GM06990 (cell line): ENCODE measurements around the gene ROBO4.
A peak's percentile ranks its signal among the peaks of the same experiment; 100 is the strongest.

ENCODE experiments used
- DNase-seq: peaks from one replicate; pipeline ENCODE4 v3.0.0-alpha.2; 2011; ENCODE audit not compliant: insufficient read length; ENCODE audit errors: extremely low read depth
- H3K27me3 ChIP-seq: replicated peaks from 2 replicates; pipeline ENCODE4 v1.6.0; 2011; ENCODE audit warnings: low read length; ENCODE audit not compliant: control insufficient read depth, insufficient read depth
- H3K36me3 ChIP-seq: 2 replicates; pipeline ENCODE4 v1.5.1; 2011; ENCODE audit warnings: low read length; ENCODE audit not compliant: control insufficient read depth, insufficient read depth
- H3K4me3 ChIP-seq: replicated peaks from 2 replicates; pipeline ENCODE4 v1.5.1; 2011; ENCODE audit warnings: low read depth, mild to moderate bottlenecking, control low read depth, low read length
- TF ChIP-seq, protein P1 (sequence below): IDR thresholded peaks from 2 replicates; pipeline ENCODE4 v1.5.1; 2011; ENCODE audit warnings: low read length, control low read depth, mild to moderate bottlenecking, inconsistent platforms; ENCODE audit not compliant: insufficient read depth, poor library complexity, severe bottlenecking

ROBO4 gene

DNA sequence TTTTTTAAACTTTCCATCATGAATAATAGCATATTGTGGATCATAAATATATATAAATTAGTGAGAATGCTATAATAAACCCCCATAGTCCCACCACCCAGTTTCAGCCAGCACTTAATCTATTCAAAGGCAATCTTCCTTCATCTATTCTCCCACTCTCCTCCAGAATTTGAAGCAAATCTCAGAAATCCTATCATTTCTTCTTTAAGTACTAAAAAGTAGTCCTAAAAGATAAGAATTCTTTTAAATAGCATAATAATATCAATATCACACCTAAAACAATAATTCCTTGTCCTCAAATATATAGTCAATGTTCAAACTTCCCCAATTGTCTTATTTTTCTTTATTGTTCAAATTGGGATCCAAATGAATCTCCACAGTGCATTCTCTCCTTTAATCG lies 57.0 kb downstream of the ROBO4 start:
- TF ChIP-seq, protein P1, sequence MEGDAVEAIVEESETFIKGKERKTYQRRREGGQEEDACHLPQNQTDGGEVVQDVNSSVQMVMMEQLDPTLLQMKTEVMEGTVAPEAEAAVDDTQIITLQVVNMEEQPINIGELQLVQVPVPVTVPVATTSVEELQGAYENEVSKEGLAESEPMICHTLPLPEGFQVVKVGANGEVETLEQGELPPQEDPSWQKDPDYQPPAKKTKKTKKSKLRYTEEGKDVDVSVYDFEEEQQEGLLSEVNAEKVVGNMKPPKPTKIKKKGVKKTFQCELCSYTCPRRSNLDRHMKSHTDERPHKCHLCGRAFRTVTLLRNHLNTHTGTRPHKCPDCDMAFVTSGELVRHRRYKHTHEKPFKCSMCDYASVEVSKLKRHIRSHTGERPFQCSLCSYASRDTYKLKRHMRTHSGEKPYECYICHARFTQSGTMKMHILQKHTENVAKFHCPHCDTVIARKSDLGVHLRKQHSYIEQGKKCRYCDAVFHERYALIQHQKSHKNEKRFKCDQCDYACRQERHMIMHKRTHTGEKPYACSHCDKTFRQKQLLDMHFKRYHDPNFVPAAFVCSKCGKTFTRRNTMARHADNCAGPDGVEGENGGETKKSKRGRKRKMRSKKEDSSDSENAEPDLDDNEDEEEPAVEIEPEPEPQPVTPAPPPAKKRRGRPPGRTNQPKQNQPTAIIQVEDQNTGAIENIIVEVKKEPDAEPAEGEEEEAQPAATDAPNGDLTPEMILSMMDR: no peak
- no peak for DNase-seq
- H3K36me3 ChIP-seq: no peaks in the 10 kb centered on the region
- H3K27me3 ChIP-seq: peaks cover 13% of the 10 kb centered on the region
- no peak overlapping the region for H3K4me3 ChIP-seq

DNA sequence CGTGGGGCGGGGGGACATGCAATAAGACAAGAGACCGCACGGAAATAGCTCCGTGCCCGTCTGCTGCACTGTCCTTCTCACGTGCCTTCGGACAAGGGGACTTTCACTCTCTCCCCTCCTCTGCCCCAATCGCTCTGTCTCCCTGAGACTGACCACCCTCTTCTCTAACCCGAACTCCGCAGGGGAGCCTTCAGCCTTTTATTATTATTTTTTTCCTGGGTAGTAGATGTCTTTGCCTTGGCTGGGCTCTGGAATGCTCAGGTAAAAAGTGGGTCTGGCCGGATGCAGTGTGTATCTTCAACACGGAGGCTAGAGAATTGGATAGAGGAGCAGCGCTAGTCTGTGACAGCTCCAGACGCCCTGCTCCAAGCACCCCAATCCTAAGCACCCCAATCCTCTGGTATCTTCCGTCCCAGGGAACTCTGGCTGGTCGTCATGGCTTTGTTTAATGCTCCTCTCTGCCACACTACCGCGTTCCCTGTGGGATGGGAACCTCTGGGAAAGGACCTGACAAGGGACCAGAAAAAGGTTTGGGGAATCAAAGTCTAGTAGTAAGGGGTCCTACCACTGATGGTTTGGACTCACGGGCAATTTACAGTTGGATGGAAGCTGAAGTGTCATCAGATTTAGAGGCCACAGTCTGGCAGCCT lies 57.6 kb downstream of the ROBO4 start:
- TF ChIP-seq, protein P1: no peak
- H3K4me3 ChIP-seq: peak overlapping the region; percentile 15
- H3K27me3 ChIP-seq: peaks cover 10% of the 10 kb centered on the region
- no peak for DNase-seq
- H3K36me3 ChIP-seq: no peaks in the 10 kb centered on the region

- no peak for DNase-seq
- peaks cover 9% of the 10 kb centered on the region for H3K27me3 ChIP-seq
- H3K4me3 ChIP-seq: peak overlapping the region; percentile 23
- H3K36me3 ChIP-seq: no peaks in the 10 kb centered on the region
- TF ChIP-seq, protein P1: no peak
Measured at GRCh38 chr11:124839128-124839971, 58.3 kb downstream of the ROBO4 start.

GRCh38 chr11:124838805-124839127 lies 58.9 kb downstream of the ROBO4 start:
- Histone ChIP-seq H3K4me3 (no peak overlapping the region), H3K36me3 (no peaks in the 10 kb centered on the region), H3K27me3 (peaks cover 9% of the 10 kb centered on the region)
- TF ChIP-seq, protein P1: no peak
- DNase-seq: no peak

DNA sequence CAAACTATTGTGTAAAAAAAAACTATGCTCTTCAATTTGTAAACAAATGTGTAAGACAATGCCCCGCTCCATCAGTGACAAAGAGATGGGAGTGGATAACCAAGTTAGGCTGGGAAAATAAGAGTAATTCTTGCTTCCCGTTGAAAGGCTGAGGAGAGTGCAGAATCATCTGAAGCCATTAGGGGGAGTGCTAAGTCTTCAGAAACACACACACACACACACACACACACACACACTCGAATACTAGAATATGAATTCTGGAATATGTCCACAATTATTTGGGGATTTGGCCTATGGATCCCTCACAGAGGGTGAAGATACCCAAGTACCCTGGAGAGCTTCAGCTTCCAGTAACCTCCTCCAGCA lies 60.2 kb downstream of the ROBO4 start:
- no peak overlapping the region for H3K4me3 ChIP-seq
- TF ChIP-seq, protein P1: peak; percentile 55
- peaks cover 7% of the 10 kb centered on the region for H3K27me3 ChIP-seq
- H3K36me3 ChIP-seq: no peaks in the 10 kb centered on the region
- DNase-seq: no peak

DNA sequence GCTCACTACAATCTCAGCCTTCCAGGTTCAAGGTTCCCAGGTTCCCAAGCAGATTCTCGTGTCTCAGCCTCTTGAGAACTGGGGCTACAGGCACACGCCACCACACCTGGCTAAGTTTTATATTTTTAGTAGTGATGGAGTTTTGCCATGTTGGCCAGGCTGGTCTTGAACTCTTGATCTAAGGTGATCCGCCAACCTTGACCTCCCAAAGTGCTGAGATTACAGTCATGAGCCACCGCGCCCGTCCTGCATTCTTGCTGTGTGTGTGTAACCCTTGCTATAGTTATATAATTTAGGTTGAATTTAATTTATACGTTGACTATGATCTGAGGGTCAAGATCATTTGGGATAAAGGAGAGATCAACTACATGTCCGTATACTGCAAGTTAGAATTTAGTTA lies 61.7 kb downstream of the ROBO4 start:
- TF ChIP-seq, protein P1: no peak
- DNase-seq: no peak
- no peak overlapping the region for H3K4me3 ChIP-seq
- no peaks in the 10 kb centered on the region for H3K36me3 ChIP-seq
- peaks cover 2% of the 10 kb centered on the region for H3K27me3 ChIP-seq
